Activated CD8-positive, alpha-beta T cell treated with anti-CD3 and anti-CD28 coated beads for 36 hours (primary cell): ENCODE results near the gene ZNF438. TPM values are rescaled to one million over a fixed set of nuclear protein-coding genes. Genes with fewer than 3 reads are reported as not detected.
"Not testable (repeated sequence)": the region's sequence is repeated elsewhere in the genome, so short reads cannot be mapped to it uniquely, and the experiment has no call there.

Source experiments
- ATAC-seq: fragments of 200-7000 bp; cut with Tn5 transposase; one replicate; pipeline ENCODE4 v1.10.0; 2021; ENCODE audit warnings: mild to moderate bottlenecking, moderate library complexity
- CTCF ChIA-PET: fragments of 350-600 bp; sonication (Branson Sonifier 250); formaldehyde crosslinking; loops from one replicate; lab custom pipeline; 2021; ENCODE audit warnings: antibody characterized with exemption; lab: Charles Lee
- POLR2A ChIA-PET: fragments of 350-600 bp; sonication (Branson Sonifier 250); formaldehyde crosslinking; loops from one replicate; lab custom pipeline; 2021; ENCODE audit warnings: antibody characterized with exemption; lab: Charles Lee
- DNase-seq: peaks from one replicate; pipeline ENCODE4 v3.0.0-alpha.2; 2020
- H3K27ac Mint-ChIP-seq: one replicate; pipeline ENCODE4 v1.8.0; 2021; ENCODE audit warnings: mild to moderate bottlenecking, mixed read lengths
- H3K27me3 Mint-ChIP-seq: one replicate; pipeline ENCODE4 v1.8.0; 2021; ENCODE audit warnings: mixed read lengths
- H3K36me3 Mint-ChIP-seq: one replicate; pipeline ENCODE4 v1.8.0; 2021; ENCODE audit warnings: low read depth, mixed read lengths
- H3K4me1 Mint-ChIP-seq: one replicate; pipeline ENCODE4 v1.8.0; 2021; ENCODE audit warnings: low read depth, mixed read lengths
- H3K4me3 Mint-ChIP-seq: one replicate; pipeline ENCODE4 v1.8.0; 2021; ENCODE audit warnings: mild to moderate bottlenecking, moderate library complexity, mixed read lengths
- H3K9me3 Mint-ChIP-seq: one replicate; pipeline ENCODE4 v1.8.0; 2021; ENCODE audit warnings: mixed read lengths
- intact Hi-C: fragments of 100-400 bp; cut with micrococcal nuclease; formaldehyde crosslinking; loops from one replicate; pipeline ENCODE4 v1.10.0; 2022
- total RNA-seq, 2 experiments: library from RNA; stranded (reverse); gene quantifications; one replicate each; pipeline ENCODE4 v1.2.3, GENCODE V29; 2021
- TF ChIP-seq, protein P1 (sequence below): fragments of 200-600 bp; IDR thresholded peaks from one replicate; pipeline ENCODE4 v1.8.0; 2022; ENCODE audit warnings: antibody characterized with exemption, mild to moderate bottlenecking

ZNF438 gene
- total RNA-seq, 2 experiments from 2014 or later = 3.0 to 3.9 TPM

DNA sequence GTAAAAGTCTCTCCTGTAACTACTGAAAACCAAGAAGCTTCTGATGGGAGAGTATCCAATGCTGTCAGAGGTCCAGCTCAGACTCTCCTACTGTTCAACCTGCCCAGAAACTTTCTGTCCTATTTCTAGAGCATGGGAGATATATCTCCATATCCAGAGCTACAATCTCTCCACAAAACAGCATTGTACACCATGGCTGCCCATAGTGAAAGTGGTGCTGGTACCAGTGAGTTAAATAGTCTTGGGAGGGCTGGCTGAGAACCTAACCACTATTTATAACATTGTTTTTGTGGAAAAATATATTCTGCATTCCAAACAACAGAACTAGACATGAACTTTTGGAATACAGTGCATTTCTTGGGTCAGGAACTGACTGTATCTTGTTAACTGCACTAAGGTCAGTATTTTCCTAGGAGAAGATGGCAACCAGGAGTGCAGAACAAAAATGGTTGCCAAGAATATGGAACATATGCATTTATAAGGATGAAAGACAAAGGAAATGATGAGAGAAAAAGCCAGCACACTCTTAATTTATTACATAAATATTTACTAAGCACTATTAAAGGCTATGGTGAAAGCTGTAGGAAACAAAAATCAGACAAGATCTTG is 91.9 kb downstream of the ZNF438 start:
- H3K9me3 Mint-ChIP-seq = peaks cover 9% of the 10 kb centered on the region
- TF ChIP-seq, protein P1, sequence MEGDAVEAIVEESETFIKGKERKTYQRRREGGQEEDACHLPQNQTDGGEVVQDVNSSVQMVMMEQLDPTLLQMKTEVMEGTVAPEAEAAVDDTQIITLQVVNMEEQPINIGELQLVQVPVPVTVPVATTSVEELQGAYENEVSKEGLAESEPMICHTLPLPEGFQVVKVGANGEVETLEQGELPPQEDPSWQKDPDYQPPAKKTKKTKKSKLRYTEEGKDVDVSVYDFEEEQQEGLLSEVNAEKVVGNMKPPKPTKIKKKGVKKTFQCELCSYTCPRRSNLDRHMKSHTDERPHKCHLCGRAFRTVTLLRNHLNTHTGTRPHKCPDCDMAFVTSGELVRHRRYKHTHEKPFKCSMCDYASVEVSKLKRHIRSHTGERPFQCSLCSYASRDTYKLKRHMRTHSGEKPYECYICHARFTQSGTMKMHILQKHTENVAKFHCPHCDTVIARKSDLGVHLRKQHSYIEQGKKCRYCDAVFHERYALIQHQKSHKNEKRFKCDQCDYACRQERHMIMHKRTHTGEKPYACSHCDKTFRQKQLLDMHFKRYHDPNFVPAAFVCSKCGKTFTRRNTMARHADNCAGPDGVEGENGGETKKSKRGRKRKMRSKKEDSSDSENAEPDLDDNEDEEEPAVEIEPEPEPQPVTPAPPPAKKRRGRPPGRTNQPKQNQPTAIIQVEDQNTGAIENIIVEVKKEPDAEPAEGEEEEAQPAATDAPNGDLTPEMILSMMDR = no peak
- POLR2A ChIA-PET = no interaction called here
- no peak overlapping the region for H3K4me3 Mint-ChIP-seq
- H3K4me1 Mint-ChIP-seq = peaks cover 21% of the 10 kb centered on the region
- CTCF ChIA-PET = interaction anchor here (1.3 kb wide), 1 partner anchor 78 kb away, joined by 4 read pairs; no protein-coding TSS in a partner anchor
- H3K36me3 Mint-ChIP-seq = peaks cover 12% of the 10 kb centered on the region
- no peak overlapping the region for H3K27ac Mint-ChIP-seq
- intact Hi-C loops = no loop called here
- ATAC-seq (no peak), DNase-seq (no peak)
- no peaks in the 10 kb centered on the region for H3K27me3 Mint-ChIP-seq

DNA sequence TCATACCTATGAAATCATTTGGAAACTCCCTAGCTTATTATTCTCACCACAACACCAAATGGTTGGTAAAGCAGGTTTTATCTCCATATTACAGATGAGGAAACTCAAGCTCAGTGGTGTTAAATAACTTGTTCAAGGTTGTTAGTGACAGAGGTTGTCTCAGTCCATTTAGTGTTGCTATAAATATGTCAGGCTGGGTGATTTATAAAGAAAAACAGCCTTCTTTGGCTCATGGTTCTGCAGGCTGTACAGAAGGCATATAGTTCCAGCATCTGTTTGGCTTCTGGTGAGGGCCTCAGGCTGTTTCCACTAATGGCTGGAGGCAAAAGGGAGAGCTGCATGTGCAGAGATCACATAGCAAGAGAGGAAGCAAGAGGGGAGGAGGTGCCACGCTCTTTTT is 96.6 kb downstream of the ZNF438 start:
- ATAC-seq = no peak
- Mint-ChIP-seq H3K27me3 (no peaks in the 10 kb centered on the region), H3K4me3 (no peak overlapping the region), H3K9me3 (peaks cover 9% of the 10 kb centered on the region), H3K4me1 (peaks cover 19% of the 10 kb centered on the region), H3K27ac (no peak overlapping the region), H3K36me3 (peaks cover 15% of the 10 kb centered on the region)
- ChIA-PET POLR2A (no interaction called here), CTCF (interaction anchor here (1.1 kb wide), 1 partner anchor 42 kb away, joined by 3 read pairs; no protein-coding TSS in a partner anchor)
- TF ChIP-seq, protein P1 = no peak
- intact Hi-C loops = no loop called here
- no peak for DNase-seq

DNA sequence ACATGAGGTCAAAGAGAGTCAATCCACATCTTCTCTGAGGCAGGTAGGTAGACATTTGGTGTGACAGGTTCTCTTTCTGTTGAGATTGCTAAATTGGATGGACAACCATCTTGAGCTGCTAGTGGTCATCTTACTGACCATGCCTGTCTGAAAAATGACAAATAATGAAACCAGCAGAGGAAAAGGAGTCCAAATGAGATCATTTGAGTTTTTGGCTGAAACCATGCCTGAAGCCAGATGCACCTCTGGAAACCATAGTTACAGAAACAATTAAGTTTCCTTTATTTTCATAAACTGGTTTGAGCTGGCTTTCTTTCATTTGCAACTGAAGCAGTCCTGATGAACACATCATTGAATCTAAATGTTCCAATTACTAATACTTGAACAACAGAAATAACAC is 100.6 kb downstream of the ZNF438 start:
- peaks cover 20% of the 10 kb centered on the region for H3K4me1 Mint-ChIP-seq
- no peak for ATAC-seq
- no peak for DNase-seq
- ChIA-PET POLR2A (no interaction called here), CTCF (no interaction called here)
- H3K9me3 Mint-ChIP-seq = peaks cover 9% of the 10 kb centered on the region
- no peak overlapping the region for H3K27ac Mint-ChIP-seq
- peaks cover 19% of the 10 kb centered on the region for H3K36me3 Mint-ChIP-seq
- H3K27me3 Mint-ChIP-seq = no peaks in the 10 kb centered on the region
- no peak overlapping the region for H3K4me3 Mint-ChIP-seq
- TF ChIP-seq, protein P1 = no peak
- intact Hi-C loops = no loop called here

GRCh38 chr10:30929901-30930520 is 101.7 kb downstream of the ZNF438 start:
- DNase-seq (no peak), ATAC-seq (no peak)
- TF ChIP-seq, protein P1 = no peak
- H3K27me3 Mint-ChIP-seq = no peaks in the 10 kb centered on the region
- CTCF ChIA-PET = no interaction called here
- H3K4me1 Mint-ChIP-seq = peaks cover 11% of the 10 kb centered on the region
- H3K36me3 Mint-ChIP-seq = peaks cover 13% of the 10 kb centered on the region
- no peak overlapping the region for H3K27ac Mint-ChIP-seq
- POLR2A ChIA-PET = no interaction called here
- peak overlapping the region; percentile 63 for H3K4me3 Mint-ChIP-seq
- intact Hi-C loops = no loop called here
- peaks cover 9% of the 10 kb centered on the region for H3K9me3 Mint-ChIP-seq

GRCh38 chr10:30929311-30929729 is 102.3 kb downstream of the ZNF438 start:
- H3K9me3 Mint-ChIP-seq = peaks cover 13% of the 10 kb centered on the region
- DNase-seq = peak; percentile 32
- H3K27me3 Mint-ChIP-seq, intact Hi-C loops, POLR2A ChIA-PET: not testable (repeated sequence)
- peaks cover 15% of the 10 kb centered on the region for H3K36me3 Mint-ChIP-seq
- peak overlapping the region; percentile 63 for H3K4me3 Mint-ChIP-seq
- peaks cover 10% of the 10 kb centered on the region for H3K4me1 Mint-ChIP-seq
- ATAC-seq = peak; percentile 47
- H3K27ac Mint-ChIP-seq = peak overlapping the region; percentile 47
- CTCF ChIA-PET = interaction anchor here (1.0 kb wide), 1 partner anchor 9 kb away, joined by 3 read pairs; no protein-coding TSS in a partner anchor
